NCI-H69 (cell line): ENCODE results near the gene DUSP14.

Experiments
- DNase-seq: peaks from one replicate; lab custom pipeline; 2025; lab: John Stamatoyannopoulos, UW

DUSP14 gene

DNA sequence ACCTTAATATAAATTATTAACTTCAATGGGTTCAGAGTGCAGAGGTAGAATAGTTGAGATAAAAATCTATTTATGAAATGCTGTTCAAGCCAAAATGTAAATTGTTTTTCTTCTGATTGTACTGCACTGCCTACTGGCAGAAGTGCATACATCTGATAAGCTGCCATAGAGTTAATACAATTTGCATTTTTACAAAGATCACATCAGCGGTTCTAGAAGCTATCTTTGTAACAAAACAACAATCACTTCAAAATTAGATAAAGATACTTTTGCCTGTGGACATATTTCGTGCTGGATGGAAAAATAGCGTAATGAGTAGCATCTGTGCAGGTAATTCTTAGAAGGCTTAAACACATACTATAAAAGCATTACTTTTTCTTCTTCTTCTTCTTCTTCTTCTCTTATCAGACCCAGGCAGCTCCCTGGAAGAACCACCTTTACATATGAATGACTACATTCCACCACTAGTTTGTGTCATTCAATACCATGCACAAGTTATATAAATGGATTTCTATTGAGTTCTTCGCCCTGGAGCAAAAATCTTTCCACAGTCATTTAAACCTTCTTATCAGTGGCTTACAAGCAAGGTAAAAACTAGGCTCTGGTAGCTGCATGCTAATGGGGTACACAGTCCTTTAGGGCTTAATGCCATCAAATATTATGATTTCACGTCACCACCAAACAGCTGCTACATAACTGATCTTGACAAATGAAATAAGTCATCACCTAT is 72.5 kb downstream of the DUSP14 start:
- no peak for DNase-seq
